BLaER1 (cell line): ENCODE results near the gene NSF.
"Not testable (repeated sequence)": the region's sequence is repeated elsewhere in the genome, so short reads cannot be mapped to it uniquely, and the experiment has no call there.

Experiments used
- H3K27ac ChIP-seq: shearing (Covaris generic); formaldehyde crosslinking; 2 replicates; pipeline ENCODE4 v1.8.1; 2022
- H3K27me3 ChIP-seq: shearing (Covaris generic); formaldehyde crosslinking; 2 replicates; pipeline ENCODE4 v1.8.1; 2022
- H3K36me3 ChIP-seq: shearing (Covaris generic); formaldehyde crosslinking; 2 replicates; pipeline ENCODE4 v1.8.1; 2022
- H3K4me1 ChIP-seq: shearing (Covaris generic); formaldehyde crosslinking; 2 replicates; pipeline ENCODE4 v1.8.1; 2022
- H3K4me2 ChIP-seq: shearing (Covaris generic); formaldehyde crosslinking; 2 replicates; pipeline ENCODE4 v1.8.1; 2022
- H3K4me3 ChIP-seq: shearing (Covaris generic); formaldehyde crosslinking; 2 replicates; pipeline ENCODE4 v1.8.1; 2022
- H3K9ac ChIP-seq: shearing (Covaris generic); formaldehyde crosslinking; 2 replicates; pipeline ENCODE4 v1.8.1; 2022
- H3K9me3 ChIP-seq: shearing (Covaris generic); formaldehyde crosslinking; 2 replicates; pipeline ENCODE4 v1.8.1; 2022
- H4K20me1 ChIP-seq: shearing (Covaris generic); formaldehyde crosslinking; 2 replicates; pipeline ENCODE4 v1.8.1; 2022

The NSF gene

DNA sequence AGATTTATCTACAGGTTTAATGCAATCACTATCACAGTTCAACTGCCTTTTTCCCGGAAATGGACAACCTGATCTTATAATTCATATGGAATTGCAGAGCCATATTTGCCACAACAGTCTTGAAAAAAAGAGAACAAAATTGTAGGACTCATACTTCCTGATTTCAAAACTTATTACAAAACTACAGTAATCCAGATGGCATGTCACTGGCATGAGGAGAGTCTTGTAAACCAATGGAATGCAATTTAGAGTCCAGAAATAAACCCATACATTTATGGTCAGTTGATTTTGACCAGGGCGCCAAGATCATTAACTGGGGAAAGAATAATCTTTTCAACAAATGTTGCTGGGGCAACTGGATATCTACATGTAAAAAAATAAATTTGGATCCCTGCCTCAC is 20.8 kb downstream of the NSF start:
- H3K4me3 ChIP-seq, H3K4me1 ChIP-seq, H3K9me3 ChIP-seq, H4K20me1 ChIP-seq, H3K9ac ChIP-seq, H3K27me3 ChIP-seq, H3K4me2 ChIP-seq, H3K36me3 ChIP-seq, H3K27ac ChIP-seq: not testable (repeated sequence)

DNA sequence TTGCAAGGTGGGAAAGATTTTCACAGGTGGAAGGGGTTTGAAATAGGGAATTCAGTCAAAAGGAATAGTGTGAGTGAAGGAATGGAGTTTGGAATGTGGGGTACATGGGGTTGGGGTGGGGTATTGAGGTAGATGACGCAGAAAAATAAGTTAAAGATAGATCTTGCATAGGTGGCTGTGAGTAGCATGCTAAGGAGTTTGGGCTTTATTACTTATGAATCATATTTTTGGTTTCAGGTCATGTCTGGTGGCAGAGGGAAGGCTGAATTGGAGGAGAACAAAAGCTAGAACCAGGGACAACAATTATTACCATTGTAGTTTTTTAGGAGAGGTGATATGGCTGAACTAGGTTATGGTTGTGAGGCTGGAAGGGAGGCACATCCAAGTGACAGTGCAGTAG is 23.4 kb downstream of the NSF start:
- not testable (repeated sequence) for H3K9ac ChIP-seq, H3K27me3 ChIP-seq, H3K4me3 ChIP-seq, H3K4me2 ChIP-seq, H3K27ac ChIP-seq, H3K36me3 ChIP-seq, H3K9me3 ChIP-seq, H3K4me1 ChIP-seq, H4K20me1 ChIP-seq

DNA sequence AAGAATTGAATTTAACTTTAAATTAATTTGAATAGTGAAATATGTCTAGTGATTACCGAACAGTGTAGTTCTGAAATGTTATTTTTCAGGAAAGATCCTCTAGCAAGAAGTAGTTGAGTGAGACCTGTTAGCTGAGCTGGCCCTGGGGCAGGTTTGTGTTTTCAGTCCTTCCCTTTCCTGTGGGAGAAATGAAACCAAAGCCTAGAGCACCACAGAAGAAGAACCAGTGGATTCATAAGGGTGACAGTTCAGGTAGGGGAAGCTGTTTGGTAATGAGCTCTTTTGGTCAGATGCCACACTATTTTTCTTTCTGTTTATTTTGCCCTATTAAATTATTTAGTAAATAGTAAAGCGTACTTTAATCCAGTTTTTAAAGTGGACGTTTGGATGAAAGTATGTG is 26.7 kb downstream of the NSF start:
- not testable (repeated sequence) for H3K9ac ChIP-seq, H3K27ac ChIP-seq, H3K36me3 ChIP-seq, H4K20me1 ChIP-seq, H3K9me3 ChIP-seq, H3K27me3 ChIP-seq, H3K4me3 ChIP-seq, H3K4me1 ChIP-seq, H3K4me2 ChIP-seq

DNA sequence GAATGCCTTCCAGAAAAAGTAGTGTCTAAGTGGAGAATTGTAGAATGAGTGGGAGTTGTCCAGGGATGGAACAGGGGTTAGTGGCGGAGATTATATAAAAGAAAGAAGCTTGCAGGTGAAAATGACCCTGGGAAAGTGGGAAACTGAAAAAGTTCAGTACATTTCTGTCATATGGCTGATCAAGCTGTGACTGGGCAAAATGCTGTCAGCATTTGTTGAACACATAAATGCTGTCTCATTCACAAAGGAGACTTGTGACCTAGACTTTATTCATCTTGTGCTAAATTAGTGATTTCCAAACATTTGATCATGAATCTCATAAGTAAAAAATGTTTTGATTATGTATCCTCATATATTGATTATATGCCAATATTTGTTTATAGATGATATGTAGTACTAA is 28.5 kb downstream of the NSF start:
- H3K27ac ChIP-seq, H4K20me1 ChIP-seq, H3K9ac ChIP-seq, H3K4me3 ChIP-seq, H3K4me2 ChIP-seq, H3K36me3 ChIP-seq, H3K9me3 ChIP-seq, H3K4me1 ChIP-seq, H3K27me3 ChIP-seq: not testable (repeated sequence)

DNA sequence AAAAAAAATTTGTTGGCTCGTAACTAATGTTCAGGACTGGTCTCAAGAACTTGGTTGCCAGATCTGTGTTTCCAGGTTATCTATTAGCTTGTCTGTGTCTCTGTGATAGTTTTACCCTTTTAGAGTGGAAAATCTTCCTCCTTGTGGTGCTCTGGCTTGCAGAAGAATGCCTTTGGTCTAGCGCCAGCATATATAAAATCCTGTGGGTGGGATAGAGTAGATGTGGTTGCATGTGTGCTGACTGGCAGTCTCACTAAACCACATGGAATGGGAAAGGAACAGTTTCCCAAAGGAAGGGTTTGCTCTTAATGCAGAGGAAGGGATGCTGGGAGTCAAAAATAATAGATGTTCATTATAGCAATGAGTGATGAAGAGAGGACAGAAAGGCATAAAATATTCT is 33.3 kb downstream of the NSF start:
- H4K20me1 ChIP-seq, H3K9me3 ChIP-seq, H3K4me1 ChIP-seq, H3K4me2 ChIP-seq, H3K4me3 ChIP-seq, H3K36me3 ChIP-seq, H3K27ac ChIP-seq, H3K9ac ChIP-seq, H3K27me3 ChIP-seq: not testable (repeated sequence)

DNA sequence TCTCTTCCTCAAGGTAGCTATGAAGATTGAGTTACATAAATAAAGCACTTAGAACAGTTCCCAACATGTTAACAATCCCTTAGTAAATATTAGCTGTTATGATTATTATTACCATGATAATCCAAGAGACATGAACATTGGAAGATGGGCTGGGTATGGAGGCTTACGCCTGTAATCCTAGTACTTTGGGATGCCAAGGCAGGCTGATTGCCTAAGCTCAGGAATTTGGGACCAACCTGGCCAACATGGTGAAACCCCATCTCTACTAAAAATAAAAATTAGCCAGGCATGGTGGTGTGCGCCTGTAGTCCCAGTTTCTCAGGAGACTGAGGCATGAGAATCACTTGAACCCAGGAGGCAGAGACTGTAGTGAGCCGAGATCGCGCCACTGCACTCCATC is 34.3 kb downstream of the NSF start:
- H3K27me3 ChIP-seq, H3K4me3 ChIP-seq, H3K36me3 ChIP-seq, H4K20me1 ChIP-seq, H3K9me3 ChIP-seq, H3K9ac ChIP-seq, H3K27ac ChIP-seq, H3K4me2 ChIP-seq, H3K4me1 ChIP-seq: not testable (repeated sequence)

DNA sequence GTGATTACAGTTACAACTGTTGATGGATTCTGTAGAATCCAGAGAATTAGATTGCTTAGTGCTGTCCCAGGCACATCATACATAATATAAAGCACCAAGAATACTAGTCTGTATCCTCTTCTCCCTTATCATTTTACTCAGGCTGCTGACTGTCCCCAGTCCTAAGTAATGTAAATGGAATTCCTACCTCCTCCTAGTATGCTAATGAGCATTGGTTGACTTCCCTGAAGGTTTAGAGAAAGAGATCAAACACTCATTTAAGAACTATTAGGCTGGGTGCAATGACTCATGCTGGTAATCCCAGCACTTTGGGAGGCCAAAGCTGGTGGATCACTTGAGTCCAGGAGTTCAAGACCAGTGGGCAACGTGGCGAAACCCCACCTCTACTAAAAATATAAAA is 37.0 kb downstream of the NSF start:
- H3K36me3 ChIP-seq, H3K4me1 ChIP-seq, H3K9me3 ChIP-seq, H3K27me3 ChIP-seq, H3K9ac ChIP-seq, H3K27ac ChIP-seq, H3K4me2 ChIP-seq, H3K4me3 ChIP-seq, H4K20me1 ChIP-seq: not testable (repeated sequence)

DNA sequence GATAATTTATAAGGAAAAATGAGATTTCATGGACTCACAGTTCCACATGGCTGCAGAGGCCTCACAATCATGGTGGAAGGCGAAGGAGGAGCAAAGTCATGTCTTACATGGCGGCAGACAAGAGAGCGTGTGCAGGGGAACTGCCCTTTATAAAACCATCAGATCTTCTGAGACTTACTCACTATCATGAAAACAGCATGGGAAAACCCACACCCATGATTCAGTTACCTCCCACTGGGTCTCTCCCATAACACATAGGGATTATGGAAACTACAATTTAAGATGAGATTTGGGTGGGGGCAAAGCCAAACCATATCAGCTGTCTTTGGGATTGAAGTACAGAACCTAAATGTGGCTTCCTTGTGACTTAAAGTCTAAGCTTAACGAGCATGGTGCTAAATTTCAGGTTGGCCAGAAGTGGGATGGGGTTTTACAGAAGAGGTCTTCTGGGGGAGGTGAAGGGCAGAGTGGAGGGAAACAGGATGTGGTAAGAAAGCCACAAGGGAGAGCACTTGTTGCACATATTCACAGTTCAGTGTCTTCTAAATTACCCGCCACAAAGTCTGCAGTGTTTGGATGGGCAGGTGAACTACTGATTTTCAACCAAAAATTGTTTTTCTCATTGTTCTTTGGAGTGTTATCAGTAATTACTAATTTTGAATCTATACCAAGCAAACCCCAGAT is 38.4 kb downstream of the NSF start:
- not testable (repeated sequence) for H3K9ac ChIP-seq, H3K4me3 ChIP-seq, H3K27ac ChIP-seq, H3K4me1 ChIP-seq, H3K9me3 ChIP-seq, H3K27me3 ChIP-seq, H3K4me2 ChIP-seq, H3K36me3 ChIP-seq, H4K20me1 ChIP-seq

DNA sequence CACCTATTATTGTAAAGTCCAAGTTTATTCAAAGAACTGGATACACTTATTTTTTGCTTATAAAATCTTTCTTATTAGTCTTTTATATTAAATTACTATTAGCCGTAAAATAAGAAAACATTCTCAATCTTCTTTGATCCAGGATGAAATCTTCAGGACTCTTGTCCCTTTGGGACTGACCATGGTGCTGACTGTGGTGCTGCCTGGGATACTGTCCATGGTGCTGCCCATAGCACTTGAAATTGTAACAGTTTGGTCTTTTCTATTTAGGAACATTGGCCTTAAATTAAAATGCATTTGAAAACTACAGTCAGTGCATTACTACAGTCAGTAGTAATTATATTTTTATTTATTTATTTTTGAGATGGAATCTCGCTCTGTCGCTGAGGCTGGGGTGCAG is 41.7 kb downstream of the NSF start:
- not testable (repeated sequence) for H3K36me3 ChIP-seq, H3K4me3 ChIP-seq, H4K20me1 ChIP-seq, H3K4me2 ChIP-seq, H3K9me3 ChIP-seq, H3K4me1 ChIP-seq, H3K27me3 ChIP-seq, H3K9ac ChIP-seq, H3K27ac ChIP-seq

DNA sequence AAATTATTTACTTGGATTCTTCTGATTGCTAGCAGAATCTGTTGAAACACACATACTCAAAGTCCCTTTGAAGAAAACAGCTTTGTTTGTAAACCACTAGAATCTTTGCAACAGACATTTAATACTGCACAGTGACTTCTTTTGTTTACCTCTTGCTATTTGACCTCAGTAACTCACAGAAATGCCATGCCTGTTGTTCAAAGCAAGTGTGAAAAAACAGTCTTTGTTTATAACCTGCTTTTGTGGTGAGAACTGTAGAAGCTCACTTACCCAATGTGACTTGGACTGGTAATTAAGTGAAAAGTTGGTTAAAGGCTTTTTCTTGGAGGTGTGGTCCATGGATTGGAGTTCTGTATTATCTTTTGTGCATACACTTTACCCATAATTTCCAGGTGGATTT is 44.4 kb downstream of the NSF start:
- H4K20me1 ChIP-seq, H3K9me3 ChIP-seq, H3K4me1 ChIP-seq, H3K4me2 ChIP-seq, H3K36me3 ChIP-seq, H3K27me3 ChIP-seq, H3K9ac ChIP-seq, H3K4me3 ChIP-seq, H3K27ac ChIP-seq: not testable (repeated sequence)

DNA sequence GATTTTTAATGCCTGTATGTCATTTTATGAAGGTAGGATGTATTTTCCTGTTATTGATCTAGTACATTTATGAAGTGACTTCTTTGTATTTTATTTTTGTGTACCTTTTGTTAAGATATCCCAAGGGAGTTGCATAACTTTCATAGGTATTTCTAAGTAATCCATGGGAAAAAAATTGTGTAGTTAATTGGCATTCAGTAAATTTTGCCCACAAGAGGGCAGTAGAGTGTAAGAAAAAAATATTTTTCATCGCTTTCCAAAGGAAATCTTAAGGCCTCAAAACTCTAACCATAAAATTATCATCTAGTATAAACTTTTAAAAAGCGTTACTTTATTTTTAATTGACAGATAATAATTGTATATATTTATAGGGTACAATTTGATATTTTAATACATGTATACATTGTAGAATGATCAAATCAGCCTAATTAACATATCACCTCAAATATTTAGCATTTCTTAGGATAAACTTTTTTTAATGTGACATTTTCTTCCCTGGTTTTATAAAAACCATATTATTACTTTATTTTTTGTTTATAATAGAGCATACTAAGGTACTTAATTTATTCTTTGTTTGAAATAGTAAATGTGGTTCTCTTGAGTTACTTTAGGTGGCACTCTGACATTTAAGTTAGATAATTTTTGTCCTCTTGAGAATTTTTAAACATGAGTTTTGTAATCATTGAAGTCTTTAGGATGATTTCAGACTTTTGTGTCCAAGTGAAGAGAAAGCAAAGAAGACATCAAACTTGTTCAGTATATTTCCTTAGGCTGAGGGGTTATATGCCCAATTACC is 51.6 kb downstream of the NSF start:
- not testable (repeated sequence) for H3K9ac ChIP-seq, H3K4me2 ChIP-seq, H4K20me1 ChIP-seq, H3K9me3 ChIP-seq, H3K27ac ChIP-seq, H3K27me3 ChIP-seq, H3K4me1 ChIP-seq, H3K36me3 ChIP-seq, H3K4me3 ChIP-seq

DNA sequence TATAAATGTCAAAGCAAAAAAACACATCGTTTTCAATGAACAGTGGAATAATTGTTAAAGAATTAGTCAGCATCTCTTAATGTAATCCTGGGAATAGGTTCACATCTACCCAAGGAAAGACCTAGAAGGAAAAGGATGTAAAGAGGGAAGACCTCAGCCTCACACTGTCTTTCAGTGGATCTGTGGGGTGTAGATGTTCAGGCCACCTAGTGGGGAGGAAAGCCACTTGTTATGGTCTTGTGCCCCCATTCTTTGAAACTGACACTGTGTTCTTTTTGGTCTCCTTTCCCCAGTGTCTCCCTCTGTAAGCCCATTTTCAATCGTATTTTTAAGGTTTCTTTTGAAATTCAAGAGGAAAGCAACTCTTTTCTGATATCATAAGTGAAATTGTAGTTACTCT is 56.8 kb downstream of the NSF start:
- not testable (repeated sequence) for H4K20me1 ChIP-seq, H3K9me3 ChIP-seq, H3K27me3 ChIP-seq, H3K4me1 ChIP-seq, H3K4me2 ChIP-seq, H3K36me3 ChIP-seq, H3K4me3 ChIP-seq, H3K27ac ChIP-seq, H3K9ac ChIP-seq

DNA sequence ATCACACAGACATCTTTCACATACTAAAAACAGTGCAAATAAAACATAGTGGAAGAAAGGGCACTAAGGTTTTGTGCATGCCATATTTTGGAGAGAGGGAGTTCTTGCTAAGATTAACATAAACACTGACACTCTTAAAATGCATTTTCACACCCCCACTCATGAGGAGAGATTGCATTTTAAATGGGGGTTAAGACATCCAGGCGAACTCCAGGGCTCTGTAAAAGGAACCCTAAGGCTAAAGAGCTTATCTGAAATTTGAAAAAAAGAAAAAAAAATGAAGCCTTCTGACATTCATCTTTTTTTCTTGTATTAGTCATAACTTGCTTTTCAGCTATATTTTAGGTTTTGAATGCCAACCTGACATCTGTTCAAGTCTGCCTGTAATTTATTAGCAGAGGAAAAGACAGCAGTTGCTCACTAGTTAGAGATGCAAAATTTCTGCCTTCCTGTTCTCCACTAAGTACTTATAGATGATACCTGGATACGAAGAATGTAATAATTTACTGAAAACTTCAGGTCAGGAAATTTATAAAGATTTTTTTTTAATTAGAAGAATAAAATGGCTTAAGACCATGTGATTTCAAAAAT is 57.3 kb downstream of the NSF start:
- not testable (repeated sequence) for H3K4me1 ChIP-seq, H4K20me1 ChIP-seq, H3K4me3 ChIP-seq, H3K4me2 ChIP-seq, H3K27ac ChIP-seq, H3K36me3 ChIP-seq, H3K9me3 ChIP-seq, H3K9ac ChIP-seq, H3K27me3 ChIP-seq

DNA sequence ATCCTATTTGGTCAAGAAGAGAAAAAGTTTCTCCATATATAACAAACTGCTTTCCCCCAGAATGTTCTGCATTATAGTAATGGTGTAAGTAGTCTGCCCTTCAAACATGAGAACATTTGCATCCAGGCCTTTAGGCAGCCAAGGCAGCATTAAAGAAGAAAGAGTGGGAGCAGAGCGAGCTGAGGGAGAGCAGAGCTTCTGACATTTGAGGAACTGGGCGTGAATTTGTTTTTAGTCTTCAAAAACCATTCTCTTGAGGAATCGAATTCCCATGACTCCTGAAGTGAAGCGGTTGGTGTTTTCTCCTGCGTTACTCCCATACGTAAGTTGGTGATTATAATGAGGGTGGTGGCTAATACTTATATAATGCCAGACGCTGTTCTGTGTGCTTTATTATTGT is 58.8 kb downstream of the NSF start:
- not testable (repeated sequence) for H3K9ac ChIP-seq, H3K4me1 ChIP-seq, H3K4me2 ChIP-seq, H3K9me3 ChIP-seq, H3K4me3 ChIP-seq, H3K27me3 ChIP-seq, H4K20me1 ChIP-seq, H3K36me3 ChIP-seq, H3K27ac ChIP-seq

DNA sequence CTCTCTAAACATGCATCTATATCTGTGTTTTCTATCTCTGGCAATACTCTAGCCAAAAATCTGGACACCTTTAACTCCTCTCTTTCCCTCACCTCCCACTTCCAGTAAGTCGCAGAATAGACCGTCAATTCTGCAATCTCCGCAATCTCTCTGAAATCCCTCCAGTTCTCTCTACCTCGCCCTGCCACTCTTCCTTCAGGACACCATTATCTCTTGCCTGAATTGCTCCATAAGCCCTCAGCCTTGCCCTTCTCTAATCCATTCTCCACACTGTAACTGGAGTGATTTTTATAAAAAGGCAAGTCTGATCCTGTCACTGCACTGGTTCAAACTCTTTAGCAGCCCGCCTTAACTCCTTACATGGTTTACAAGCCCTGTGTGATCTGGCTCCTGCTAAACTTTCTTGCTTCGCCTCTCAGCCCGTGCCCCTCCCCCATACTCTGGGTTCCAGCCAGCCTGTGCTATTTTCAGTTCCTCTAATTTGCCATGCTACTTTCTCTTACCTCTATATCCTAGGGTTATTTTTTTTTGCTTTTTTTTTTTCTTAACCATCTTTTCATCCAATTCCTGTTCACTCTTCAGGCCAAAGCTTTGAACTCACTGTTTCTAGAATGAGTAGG is 61.7 kb downstream of the NSF start:
- not testable (repeated sequence) for H3K4me2 ChIP-seq

More for the DNA sequence above, 61.7 kb downstream of the NSF start:
- H3K9me3 ChIP-seq, H3K4me3 ChIP-seq, H3K36me3 ChIP-seq, H3K4me1 ChIP-seq, H3K27ac ChIP-seq, H4K20me1 ChIP-seq, H3K27me3 ChIP-seq, H3K9ac ChIP-seq: not testable (repeated sequence)
